H1 (cell line): ENCODE data around the gene PDYN.

Experiments used
- BCL11A ChIP-seq, 2 experiments: IDR thresholded peaks; one replicate each; pipeline ENCODE4 v1.6.1; 2011; ENCODE audit warnings: low read depth in 2 of 2, low read length in 2 of 2, mild to moderate bottlenecking in 2 of 2
- CBX5 ChIP-seq: fragments of 300-800, 300-1000 bp; sonication (generic); IDR thresholded peaks from 2 replicates; pipeline ENCODE4 v1.7.1; 2016; ENCODE audit warnings: antibody characterized with exemption, low read length, low read depth
- KDM1A ChIP-seq: fragments of 200-600, 300-600 bp; sonication (generic); IDR thresholded peaks from 2 replicates; pipeline ENCODE4 v1.7.1; 2016; ENCODE audit warnings: mild to moderate bottlenecking, low read length, borderline replicate concordance
- MAFK ChIP-seq: IDR thresholded peaks from 2 replicates; pipeline ENCODE4 v1.6.1; 2012; ENCODE audit warnings: low read depth, mild to moderate bottlenecking, improper control_type of control experiment, low read length
- POLR2A ChIP-seq, 2 experiments: IDR thresholded peaks; 1 replicate in 1 of 2; 2 replicates in 1 of 2; pipeline ENCODE4 v1.6.1; 2011; ENCODE audit warnings: low read depth in 2 of 2, low read length in 2 of 2, mild to moderate bottlenecking in 2 of 2; ENCODE audit errors: control extremely low read depth in 1 of 2
- POLR2AphosphoS5 ChIP-seq: IDR thresholded peaks from 2 replicates; pipeline ENCODE4 v1.6.1; 2011; ENCODE audit warnings: low read depth, low read length
- RAD21 ChIP-seq, 2 experiments: IDR thresholded peaks in 1 of 2; conservative IDR thresholded peaks in 1 of 2; 2 replicates each; pipeline ENCODE4 v1.6.1; 2011; ENCODE audit warnings: low read depth in 2 of 2, low read length in 2 of 2, improper control_type of control experiment in 1 of 2, inconsistent platforms in 1 of 2, mild to moderate bottlenecking in 1 of 2, moderate library complexity in 1 of 2
- RBBP5 ChIP-seq: IDR thresholded peaks from 2 replicates; pipeline ENCODE4 v1.7.1; 2012; ENCODE audit warnings: low read depth, mild to moderate bottlenecking, inconsistent platforms, low read length, moderate library complexity, borderline replicate concordance
- TAF1 ChIP-seq: IDR thresholded peaks from 2 replicates; pipeline ENCODE4 v1.6.1; 2011; ENCODE audit warnings: mild to moderate bottlenecking, low read depth, low read length
- YY1 ChIP-seq: IDR thresholded peaks from 2 replicates; pipeline ENCODE4 v1.6.1; 2011; ENCODE audit warnings: low read depth, mild to moderate bottlenecking, low read length
- ZNF274 ChIP-seq: IDR thresholded peaks from 2 replicates; pipeline ENCODE4 v1.7.0; 2012; ENCODE audit warnings: low read length, borderline replicate concordance; ENCODE audit errors: extremely low read depth
- TF ChIP-seq, protein P1 (sequence below), 3 experiments: IDR thresholded peaks; 1 replicate in 2 of 3; 2 replicates in 1 of 3; pipeline versions ENCODE4 v1.5.1 to v1.6.1; 2011; ENCODE audit warnings: low read length in 3 of 3, mild to moderate bottlenecking in 3 of 3, inconsistent platforms in 2 of 3, low read depth in 1 of 3, moderate library complexity in 1 of 3; ENCODE audit not compliant: insufficient read depth in 1 of 3; ENCODE audit errors: control extremely low read depth in 1 of 3
- TF ChIP-seq, protein P2 (sequence below): fragments of 300-600 bp; sonication (generic); IDR thresholded peaks from 2 replicates; pipeline ENCODE4 v1.7.1; 2012; ENCODE audit warnings: low read length, moderate library complexity, mild to moderate bottlenecking, inconsistent platforms; ENCODE audit not compliant: insufficient replicate concordance

DNA sequence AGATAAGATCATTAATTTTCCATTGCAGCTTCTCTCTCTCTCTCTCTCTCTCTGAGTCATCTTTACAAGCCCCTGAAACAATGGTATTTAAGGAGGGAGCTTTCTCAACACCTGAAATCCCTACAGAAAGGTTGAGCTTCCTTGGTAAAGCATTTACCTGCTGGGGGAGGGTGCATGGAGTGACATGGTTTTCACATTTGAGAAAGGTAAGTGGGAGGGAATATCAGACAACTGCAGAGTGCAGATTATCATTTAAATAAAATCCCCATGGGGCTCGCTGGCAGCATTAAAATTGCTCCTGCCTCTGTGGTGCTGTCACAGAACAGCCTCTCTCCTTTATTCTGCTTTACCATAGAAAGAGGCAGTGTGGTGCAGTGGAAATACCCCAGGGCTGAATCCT lies 10.3 kb upstream of the PDYN start:
- TF ChIP-seq, protein P1, sequence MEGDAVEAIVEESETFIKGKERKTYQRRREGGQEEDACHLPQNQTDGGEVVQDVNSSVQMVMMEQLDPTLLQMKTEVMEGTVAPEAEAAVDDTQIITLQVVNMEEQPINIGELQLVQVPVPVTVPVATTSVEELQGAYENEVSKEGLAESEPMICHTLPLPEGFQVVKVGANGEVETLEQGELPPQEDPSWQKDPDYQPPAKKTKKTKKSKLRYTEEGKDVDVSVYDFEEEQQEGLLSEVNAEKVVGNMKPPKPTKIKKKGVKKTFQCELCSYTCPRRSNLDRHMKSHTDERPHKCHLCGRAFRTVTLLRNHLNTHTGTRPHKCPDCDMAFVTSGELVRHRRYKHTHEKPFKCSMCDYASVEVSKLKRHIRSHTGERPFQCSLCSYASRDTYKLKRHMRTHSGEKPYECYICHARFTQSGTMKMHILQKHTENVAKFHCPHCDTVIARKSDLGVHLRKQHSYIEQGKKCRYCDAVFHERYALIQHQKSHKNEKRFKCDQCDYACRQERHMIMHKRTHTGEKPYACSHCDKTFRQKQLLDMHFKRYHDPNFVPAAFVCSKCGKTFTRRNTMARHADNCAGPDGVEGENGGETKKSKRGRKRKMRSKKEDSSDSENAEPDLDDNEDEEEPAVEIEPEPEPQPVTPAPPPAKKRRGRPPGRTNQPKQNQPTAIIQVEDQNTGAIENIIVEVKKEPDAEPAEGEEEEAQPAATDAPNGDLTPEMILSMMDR (IDR thresholded peaks at IDR 0.05; ENCODE audit: control extremely low read depth in 1 of 3, insufficient read depth in 1 of 3, low read depth in 1 of 3, low read length in 3 of 3) = no peak
- TF ChIP-seq RBBP5 (no peak), YY1 (no peak), ZNF274 (no peak), MAFK (no peak), BCL11A (IDR thresholded peaks at IDR 0.05; ENCODE audit: low read depth in 2 of 2, low read length in 2 of 2) (no peak), TAF1 (no peak), CBX5 (no peak), KDM1A (no peak), RAD21 (IDR thresholded peaks at IDR 0.05 in 1 of 2, conservative IDR thresholded peaks at IDR 0.05 in 1 of 2; ENCODE audit: low read depth in 2 of 2, low read length in 2 of 2) (no peak), POLR2A (IDR thresholded peaks at IDR 0.05; ENCODE audit: control extremely low read depth in 1 of 2, low read depth in 2 of 2, low read length in 2 of 2) (no peak), POLR2AphosphoS5 (no peak)
- TF ChIP-seq, protein P2, sequence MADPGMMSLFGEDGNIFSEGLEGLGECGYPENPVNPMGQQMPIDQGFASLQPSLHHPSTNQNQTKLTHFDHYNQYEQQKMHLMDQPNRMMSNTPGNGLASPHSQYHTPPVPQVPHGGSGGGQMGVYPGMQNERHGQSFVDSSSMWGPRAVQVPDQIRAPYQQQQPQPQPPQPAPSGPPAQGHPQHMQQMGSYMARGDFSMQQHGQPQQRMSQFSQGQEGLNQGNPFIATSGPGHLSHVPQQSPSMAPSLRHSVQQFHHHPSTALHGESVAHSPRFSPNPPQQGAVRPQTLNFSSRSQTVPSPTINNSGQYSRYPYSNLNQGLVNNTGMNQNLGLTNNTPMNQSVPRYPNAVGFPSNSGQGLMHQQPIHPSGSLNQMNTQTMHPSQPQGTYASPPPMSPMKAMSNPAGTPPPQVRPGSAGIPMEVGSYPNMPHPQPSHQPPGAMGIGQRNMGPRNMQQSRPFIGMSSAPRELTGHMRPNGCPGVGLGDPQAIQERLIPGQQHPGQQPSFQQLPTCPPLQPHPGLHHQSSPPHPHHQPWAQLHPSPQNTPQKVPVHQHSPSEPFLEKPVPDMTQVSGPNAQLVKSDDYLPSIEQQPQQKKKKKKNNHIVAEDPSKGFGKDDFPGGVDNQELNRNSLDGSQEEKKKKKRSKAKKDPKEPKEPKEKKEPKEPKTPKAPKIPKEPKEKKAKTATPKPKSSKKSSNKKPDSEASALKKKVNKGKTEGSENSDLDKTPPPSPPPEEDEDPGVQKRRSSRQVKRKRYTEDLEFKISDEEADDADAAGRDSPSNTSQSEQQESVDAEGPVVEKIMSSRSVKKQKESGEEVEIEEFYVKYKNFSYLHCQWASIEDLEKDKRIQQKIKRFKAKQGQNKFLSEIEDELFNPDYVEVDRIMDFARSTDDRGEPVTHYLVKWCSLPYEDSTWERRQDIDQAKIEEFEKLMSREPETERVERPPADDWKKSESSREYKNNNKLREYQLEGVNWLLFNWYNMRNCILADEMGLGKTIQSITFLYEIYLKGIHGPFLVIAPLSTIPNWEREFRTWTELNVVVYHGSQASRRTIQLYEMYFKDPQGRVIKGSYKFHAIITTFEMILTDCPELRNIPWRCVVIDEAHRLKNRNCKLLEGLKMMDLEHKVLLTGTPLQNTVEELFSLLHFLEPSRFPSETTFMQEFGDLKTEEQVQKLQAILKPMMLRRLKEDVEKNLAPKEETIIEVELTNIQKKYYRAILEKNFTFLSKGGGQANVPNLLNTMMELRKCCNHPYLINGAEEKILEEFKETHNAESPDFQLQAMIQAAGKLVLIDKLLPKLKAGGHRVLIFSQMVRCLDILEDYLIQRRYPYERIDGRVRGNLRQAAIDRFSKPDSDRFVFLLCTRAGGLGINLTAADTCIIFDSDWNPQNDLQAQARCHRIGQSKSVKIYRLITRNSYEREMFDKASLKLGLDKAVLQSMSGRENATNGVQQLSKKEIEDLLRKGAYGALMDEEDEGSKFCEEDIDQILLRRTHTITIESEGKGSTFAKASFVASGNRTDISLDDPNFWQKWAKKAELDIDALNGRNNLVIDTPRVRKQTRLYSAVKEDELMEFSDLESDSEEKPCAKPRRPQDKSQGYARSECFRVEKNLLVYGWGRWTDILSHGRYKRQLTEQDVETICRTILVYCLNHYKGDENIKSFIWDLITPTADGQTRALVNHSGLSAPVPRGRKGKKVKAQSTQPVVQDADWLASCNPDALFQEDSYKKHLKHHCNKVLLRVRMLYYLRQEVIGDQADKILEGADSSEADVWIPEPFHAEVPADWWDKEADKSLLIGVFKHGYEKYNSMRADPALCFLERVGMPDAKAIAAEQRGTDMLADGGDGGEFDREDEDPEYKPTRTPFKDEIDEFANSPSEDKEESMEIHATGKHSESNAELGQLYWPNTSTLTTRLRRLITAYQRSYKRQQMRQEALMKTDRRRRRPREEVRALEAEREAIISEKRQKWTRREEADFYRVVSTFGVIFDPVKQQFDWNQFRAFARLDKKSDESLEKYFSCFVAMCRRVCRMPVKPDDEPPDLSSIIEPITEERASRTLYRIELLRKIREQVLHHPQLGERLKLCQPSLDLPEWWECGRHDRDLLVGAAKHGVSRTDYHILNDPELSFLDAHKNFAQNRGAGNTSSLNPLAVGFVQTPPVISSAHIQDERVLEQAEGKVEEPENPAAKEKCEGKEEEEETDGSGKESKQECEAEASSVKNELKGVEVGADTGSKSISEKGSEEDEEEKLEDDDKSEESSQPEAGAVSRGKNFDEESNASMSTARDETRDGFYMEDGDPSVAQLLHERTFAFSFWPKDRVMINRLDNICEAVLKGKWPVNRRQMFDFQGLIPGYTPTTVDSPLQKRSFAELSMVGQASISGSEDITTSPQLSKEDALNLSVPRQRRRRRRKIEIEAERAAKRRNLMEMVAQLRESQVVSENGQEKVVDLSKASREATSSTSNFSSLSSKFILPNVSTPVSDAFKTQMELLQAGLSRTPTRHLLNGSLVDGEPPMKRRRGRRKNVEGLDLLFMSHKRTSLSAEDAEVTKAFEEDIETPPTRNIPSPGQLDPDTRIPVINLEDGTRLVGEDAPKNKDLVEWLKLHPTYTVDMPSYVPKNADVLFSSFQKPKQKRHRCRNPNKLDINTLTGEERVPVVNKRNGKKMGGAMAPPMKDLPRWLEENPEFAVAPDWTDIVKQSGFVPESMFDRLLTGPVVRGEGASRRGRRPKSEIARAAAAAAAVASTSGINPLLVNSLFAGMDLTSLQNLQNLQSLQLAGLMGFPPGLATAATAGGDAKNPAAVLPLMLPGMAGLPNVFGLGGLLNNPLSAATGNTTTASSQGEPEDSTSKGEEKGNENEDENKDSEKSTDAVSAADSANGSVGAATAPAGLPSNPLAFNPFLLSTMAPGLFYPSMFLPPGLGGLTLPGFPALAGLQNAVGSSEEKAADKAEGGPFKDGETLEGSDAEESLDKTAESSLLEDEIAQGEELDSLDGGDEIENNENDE = no peak
